ENCODE data around the gene KRAS.

Gene KRAS

GRCh38 chr12:25242981-25243679 is 7.6 kb downstream of the KRAS start:
- Histone ChIP-seq H3K4me3 (ENCODE audit: low read length) (no peak overlapping the region), H3K27ac (ENCODE audit: low read length) (no peak overlapping the region), H3K9me3 (ENCODE audit: control insufficient read depth, insufficient read depth, low read length) (no peaks in the 10 kb centered on the region), H3K27me3 (ENCODE audit: control insufficient read depth, insufficient read depth, low read length) (no peaks in the 10 kb centered on the region), H3K4me1 (ENCODE audit: control insufficient read depth, insufficient read depth, low read length) (no peaks in the 10 kb centered on the region), H3K36me3 (ENCODE audit: control insufficient read depth, insufficient read depth, low read length) (no peaks in the 10 kb centered on the region)
- WGBS (ENCODE audit: insufficient coverage, insufficient read length), result no CpG with 5 or more reads among the region's 5 CpGs
- no peak for DNase-seq (ENCODE audit: low read depth, low spot score)

GRCh38 chr12:25241167-25242020 is 9.3 kb downstream of the KRAS start:
- no peak for DNase-seq (ENCODE audit: low read depth, low spot score)
- Histone ChIP-seq H3K4me1 (ENCODE audit: control insufficient read depth, insufficient read depth, low read length) (no peaks in the 10 kb centered on the region), H3K27ac (ENCODE audit: low read length) (no peak overlapping the region), H3K36me3 (ENCODE audit: control insufficient read depth, insufficient read depth, low read length) (no peaks in the 10 kb centered on the region), H3K27me3 (ENCODE audit: control insufficient read depth, insufficient read depth, low read length) (no peaks in the 10 kb centered on the region), H3K4me3 (ENCODE audit: low read length) (no peak overlapping the region), H3K9me3 (ENCODE audit: control insufficient read depth, insufficient read depth, low read length) (no peaks in the 10 kb centered on the region)
- 100% methylated on average over 1 of the region's 6 CpGs for WGBS (ENCODE audit: insufficient coverage, insufficient read length)

- Histone ChIP-seq H3K36me3 (ENCODE audit: control insufficient read depth, insufficient read depth, low read length) (no peaks in the 10 kb centered on the region), H3K27me3 (ENCODE audit: control insufficient read depth, insufficient read depth, low read length) (no peaks in the 10 kb centered on the region), H3K4me3 (ENCODE audit: low read length) (no peak overlapping the region), H3K27ac (ENCODE audit: low read length) (no peak overlapping the region), H3K4me1 (ENCODE audit: control insufficient read depth, insufficient read depth, low read length) (no peaks in the 10 kb centered on the region), H3K9me3 (ENCODE audit: control insufficient read depth, insufficient read depth, low read length) (no peaks in the 10 kb centered on the region)
- WGBS (ENCODE audit: insufficient coverage, insufficient read length), result no CpG with 5 or more reads among the region's 4 CpGs
- no peak for DNase-seq (ENCODE audit: low read depth, low spot score)
These were observed 14.1 kb downstream of the KRAS start for GRCh38 chr12:25236626-25237025.

DNA sequence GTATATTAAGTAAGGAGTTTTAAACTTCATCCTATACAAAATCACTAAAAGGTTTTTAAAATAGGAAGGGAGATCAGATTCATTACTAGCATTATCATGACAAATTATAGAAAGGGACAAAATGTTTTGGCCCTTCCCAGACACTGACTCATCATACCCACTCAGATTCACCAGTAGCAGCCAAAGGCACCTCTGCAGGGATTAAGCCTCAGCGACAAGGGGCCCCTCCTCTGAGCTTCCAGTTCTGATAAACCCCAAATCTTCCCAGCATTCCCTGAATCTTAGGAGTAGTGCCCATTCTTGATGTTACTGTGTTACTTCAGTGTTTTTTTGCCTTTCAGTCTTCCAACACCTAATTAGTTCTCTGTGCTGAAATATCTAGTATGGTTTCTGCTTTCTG is 14.5 kb downstream of the KRAS start:
- H3K36me3 ChIP-seq (ENCODE audit: control insufficient read depth, insufficient read depth, low read length), result no peaks in the 10 kb centered on the region
- H3K27ac ChIP-seq (ENCODE audit: low read length), result no peak overlapping the region
- no peaks in the 10 kb centered on the region for H3K4me1 ChIP-seq (ENCODE audit: control insufficient read depth, insufficient read depth, low read length)
- no peaks in the 10 kb centered on the region for H3K9me3 ChIP-seq (ENCODE audit: control insufficient read depth, insufficient read depth, low read length)
- DNase-seq (ENCODE audit: low read depth, low spot score), result no peak
- no peaks in the 10 kb centered on the region for H3K27me3 ChIP-seq (ENCODE audit: control insufficient read depth, insufficient read depth, low read length)
- WGBS (ENCODE audit: insufficient coverage, insufficient read length), result no CpG with 5 or more reads among the region's 1 CpG
- no peak overlapping the region for H3K4me3 ChIP-seq (ENCODE audit: low read length)

DNA sequence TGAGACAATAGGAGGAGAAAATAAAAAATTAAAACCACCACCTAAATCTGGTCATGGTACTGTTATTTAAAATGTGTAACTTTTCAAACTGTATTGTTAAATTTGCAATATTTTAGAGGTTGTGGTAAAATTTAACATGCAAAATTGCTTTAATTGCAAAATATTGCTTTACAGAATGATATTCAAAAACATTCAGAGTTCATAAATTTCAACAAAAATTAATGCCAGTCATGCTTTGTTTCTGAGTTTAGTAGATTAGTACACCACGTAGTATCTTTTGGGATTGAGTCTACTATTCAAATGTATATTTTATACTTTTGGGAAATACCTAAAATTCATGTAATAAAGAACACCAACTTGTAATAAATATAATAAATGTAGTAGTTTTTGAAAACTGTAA is 37.4 kb downstream of the KRAS start:
- DNase-seq (ENCODE audit: low read depth, low spot score), result no peak
- Histone ChIP-seq H3K27ac (ENCODE audit: low read length) (no peak overlapping the region), H3K27me3 (ENCODE audit: control insufficient read depth, insufficient read depth, low read length) (no peaks in the 10 kb centered on the region), H3K9me3 (ENCODE audit: control insufficient read depth, insufficient read depth, low read length) (no peaks in the 10 kb centered on the region), H3K4me3 (ENCODE audit: low read length) (no peak overlapping the region), H3K36me3 (ENCODE audit: control insufficient read depth, insufficient read depth, low read length) (no peaks in the 10 kb centered on the region; the same call in 1 of the 2 replicates), H3K4me1 (ENCODE audit: control insufficient read depth, insufficient read depth, low read length) (no peaks in the 10 kb centered on the region)
- WGBS (ENCODE audit: insufficient coverage, insufficient read length), result no CpG with 5 or more reads among the region's 1 CpG

DNA sequence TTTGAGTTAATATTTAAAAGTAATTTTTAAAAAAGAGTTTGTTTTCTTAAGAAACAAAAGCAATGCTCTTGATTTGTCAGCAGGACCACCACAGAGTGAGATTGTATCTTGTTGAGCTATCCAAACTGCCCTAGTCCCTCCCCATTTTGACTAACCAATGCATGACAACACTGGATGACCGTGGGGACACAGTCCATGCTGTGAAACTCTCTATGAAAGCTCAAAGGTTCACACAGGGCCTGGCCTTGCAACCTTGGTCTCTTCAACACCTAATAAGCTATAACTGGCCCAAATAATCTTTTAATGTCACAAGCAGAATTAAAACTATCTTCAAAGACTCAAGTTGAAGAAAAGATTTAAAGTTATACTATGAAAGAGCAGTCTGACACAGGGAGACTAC is 42.2 kb downstream of the KRAS start:
- Histone ChIP-seq H3K4me1 (ENCODE audit: control insufficient read depth, insufficient read depth, low read length) (no peaks in the 10 kb centered on the region), H3K4me3 (ENCODE audit: low read length) (no peak overlapping the region), H3K27ac (ENCODE audit: low read length) (no peak overlapping the region), H3K9me3 (ENCODE audit: control insufficient read depth, insufficient read depth, low read length) (no peaks in the 10 kb centered on the region), H3K27me3 (ENCODE audit: control insufficient read depth, insufficient read depth, low read length) (no peaks in the 10 kb centered on the region), H3K36me3 (ENCODE audit: control insufficient read depth, insufficient read depth, low read length) (no peaks in the 10 kb centered on the region; the same call in 1 of the 2 replicates)
- no CpG with 5 or more reads among the region's 1 CpG for WGBS (ENCODE audit: insufficient coverage, insufficient read length)
- DNase-seq (ENCODE audit: low read depth, low spot score), result no peak

- no peak for DNase-seq (ENCODE audit: low read depth, low spot score)
- Histone ChIP-seq H3K4me3 (ENCODE audit: low read length) (no peak overlapping the region), H3K27me3 (ENCODE audit: control insufficient read depth, insufficient read depth, low read length) (no peaks in the 10 kb centered on the region), H3K4me1 (ENCODE audit: control insufficient read depth, insufficient read depth, low read length) (no peaks in the 10 kb centered on the region), H3K9me3 (ENCODE audit: control insufficient read depth, insufficient read depth, low read length) (no peaks in the 10 kb centered on the region), H3K36me3 (ENCODE audit: control insufficient read depth, insufficient read depth, low read length) (no peaks in the 10 kb centered on the region; the same call in 1 of the 2 replicates), H3K27ac (ENCODE audit: low read length) (no peak overlapping the region)
- WGBS (ENCODE audit: insufficient coverage, insufficient read length), result no CpG with 5 or more reads among the region's 1 CpG
These were observed 42.9 kb downstream of the KRAS start for GRCh38 chr12:25207846-25208245.

DNA sequence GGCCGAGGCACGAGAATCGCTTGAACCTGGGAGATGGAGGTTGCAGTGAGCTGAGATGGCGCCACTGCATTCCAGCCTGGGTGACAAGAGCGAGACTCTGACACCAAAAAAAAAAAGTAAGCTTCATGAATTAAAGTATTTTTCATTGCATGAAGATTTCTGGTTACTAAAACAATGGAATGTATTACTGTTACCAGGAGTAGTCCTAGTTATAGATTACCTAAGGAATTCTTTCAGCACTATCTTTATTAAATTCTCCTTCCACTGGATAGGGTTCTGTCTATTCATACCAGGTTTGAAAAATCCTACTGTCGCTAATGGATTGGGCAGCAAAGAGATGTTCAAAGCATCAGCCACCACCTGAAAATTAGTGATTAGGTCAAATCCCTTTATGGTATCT is 43.3 kb downstream of the KRAS start:
- Histone ChIP-seq H3K4me3 (ENCODE audit: low read length) (no peak overlapping the region), H3K4me1 (ENCODE audit: control insufficient read depth, insufficient read depth, low read length) (no peaks in the 10 kb centered on the region), H3K36me3 (ENCODE audit: control insufficient read depth, insufficient read depth, low read length) (no peaks in the 10 kb centered on the region; the same call in 1 of the 2 replicates), H3K27ac (ENCODE audit: low read length) (no peak overlapping the region), H3K27me3 (ENCODE audit: control insufficient read depth, insufficient read depth, low read length) (no peaks in the 10 kb centered on the region), H3K9me3 (ENCODE audit: control insufficient read depth, insufficient read depth, low read length) (no peaks in the 10 kb centered on the region)
- WGBS (ENCODE audit: insufficient coverage, insufficient read length), result no CpG with 5 or more reads among the region's 6 CpGs
- no peak for DNase-seq (ENCODE audit: low read depth, low spot score)

DNA sequence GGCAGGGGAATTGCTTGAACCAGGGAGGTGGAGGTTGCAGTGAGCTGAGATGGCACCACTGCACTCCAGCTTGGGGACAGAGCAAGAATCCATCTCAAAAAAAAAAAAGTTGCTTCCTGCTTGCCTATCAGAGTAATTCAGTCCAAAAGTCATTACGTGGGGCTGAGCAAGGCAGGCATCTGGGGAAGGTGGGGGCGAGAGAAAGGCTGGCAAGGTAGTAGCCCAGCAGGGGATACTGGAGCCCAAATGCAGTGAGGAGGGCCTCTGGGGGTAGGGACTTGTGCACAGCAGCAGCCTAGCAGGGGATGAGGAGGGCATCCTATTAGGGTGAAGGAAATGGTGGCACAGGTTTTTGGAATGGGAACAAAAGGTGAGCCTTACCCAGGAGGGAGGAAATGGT is 48.6 kb downstream of the KRAS start:
- H3K27me3 ChIP-seq (ENCODE audit: control insufficient read depth, insufficient read depth, low read length), result no peaks in the 10 kb centered on the region
- H3K4me3 ChIP-seq (ENCODE audit: low read length), result no peak overlapping the region
- no peaks in the 10 kb centered on the region for H3K4me1 ChIP-seq (ENCODE audit: control insufficient read depth, insufficient read depth, low read length)
- H3K9me3 ChIP-seq (ENCODE audit: control insufficient read depth, insufficient read depth, low read length), result no peaks in the 10 kb centered on the region
- H3K36me3 ChIP-seq (ENCODE audit: control insufficient read depth, insufficient read depth, low read length), result no peaks in the 10 kb centered on the region; the same call in 1 of the 2 replicates
- DNase-seq (ENCODE audit: low read depth, low spot score), result no peak
- no peak overlapping the region for H3K27ac ChIP-seq (ENCODE audit: low read length)
- WGBS (ENCODE audit: insufficient coverage, insufficient read length), result no CpG with 5 or more reads among the region's 2 CpGs

- no peak for DNase-seq (ENCODE audit: low read depth, low spot score)
- Histone ChIP-seq H3K36me3 (ENCODE audit: control insufficient read depth, insufficient read depth, low read length) (no peaks in the 10 kb centered on the region), H3K4me1 (ENCODE audit: control insufficient read depth, insufficient read depth, low read length) (no peaks in the 10 kb centered on the region), H3K9me3 (ENCODE audit: control insufficient read depth, insufficient read depth, low read length) (no peaks in the 10 kb centered on the region), H3K4me3 (ENCODE audit: low read length) (no peak overlapping the region), H3K27me3 (ENCODE audit: control insufficient read depth, insufficient read depth, low read length) (no peaks in the 10 kb centered on the region), H3K27ac (ENCODE audit: low read length) (no peak overlapping the region)
- WGBS (ENCODE audit: insufficient coverage, insufficient read length), result no CpG with 5 or more reads among the region's 1 CpG
These were observed 50.0 kb downstream of the KRAS start for GRCh38 chr12:25200703-25201102.

All from iPS DF 6.9 (cell line).